Measurements from ENCODE around the gene CDK3. TPM values are rescaled to one million over a fixed set of nuclear protein-coding genes. Genes with fewer than 3 reads are reported as not detected.
"Not testable (repeated sequence)": the region's sequence is repeated elsewhere in the genome, so short reads cannot be mapped to it uniquely, and the experiment has no call there.

CDK3 gene
- total RNA-seq, 1 donor from 2014 or later = 34.7 TPM

- Mint-ChIP-seq H3K9me3 (peaks cover 3% of the 10 kb centered on the region), H3K27ac (no peak overlapping the region), H3K36me3 (peaks cover 17% of the 10 kb centered on the region)
These were observed 34.0 kb downstream of the CDK3 start for GRCh38 chr17:76034428-76035350.

GRCh38 chr17:76036497-76037261 lies 36.0 kb downstream of the CDK3 start:
- Mint-ChIP-seq H3K4me3 (no peak overlapping the region), H3K4me1 (peaks cover 3% of the 10 kb centered on the region), H3K36me3 (peaks cover 31% of the 10 kb centered on the region), H3K27ac (no peak overlapping the region), H3K27me3 (ENCODE audit: low read depth) (no peaks in the 10 kb centered on the region), H3K9me3 (peaks cover 3% of the 10 kb centered on the region)
- DNase-seq (ENCODE audit: low spot score in 2 of 2, unreplicated experiment in 2 of 2) = no peak
- no peak for TF ChIP-seq CTCF (IDR thresholded peaks at IDR 0.05; ENCODE audit: unreplicated experiment)

More at GRCh38 chr17:76034428-76035350, 34.0 kb downstream of the CDK3 start:
- DNase-seq (ENCODE audit: low spot score in 2 of 2, unreplicated experiment in 2 of 2) = no peak
- no peak for TF ChIP-seq CTCF (IDR thresholded peaks at IDR 0.05; ENCODE audit: unreplicated experiment)
- peaks cover 5% of the 10 kb centered on the region for H3K4me1 Mint-ChIP-seq
- H3K4me3 Mint-ChIP-seq = no peak overlapping the region
- no peaks in the 10 kb centered on the region for H3K27me3 Mint-ChIP-seq (ENCODE audit: low read depth)

- H3K9me3 Mint-ChIP-seq = no peaks in the 10 kb centered on the region
- no peak overlapping the region for H3K27ac Mint-ChIP-seq
- H3K27me3 Mint-ChIP-seq (ENCODE audit: low read depth) = no peaks in the 10 kb centered on the region
- H3K4me3 Mint-ChIP-seq = no peak overlapping the region
- TF ChIP-seq CTCF (IDR thresholded peaks at IDR 0.05; ENCODE audit: unreplicated experiment) = no peak
- H3K4me1 Mint-ChIP-seq = peaks cover 3% of the 10 kb centered on the region
- peaks cover 35% of the 10 kb centered on the region for H3K36me3 Mint-ChIP-seq
- no peak for DNase-seq (ENCODE audit: low spot score in 2 of 2, unreplicated experiment in 2 of 2)
These were observed 37.4 kb downstream of the CDK3 start for GRCh38 chr17:76038050-76038449.

DNA sequence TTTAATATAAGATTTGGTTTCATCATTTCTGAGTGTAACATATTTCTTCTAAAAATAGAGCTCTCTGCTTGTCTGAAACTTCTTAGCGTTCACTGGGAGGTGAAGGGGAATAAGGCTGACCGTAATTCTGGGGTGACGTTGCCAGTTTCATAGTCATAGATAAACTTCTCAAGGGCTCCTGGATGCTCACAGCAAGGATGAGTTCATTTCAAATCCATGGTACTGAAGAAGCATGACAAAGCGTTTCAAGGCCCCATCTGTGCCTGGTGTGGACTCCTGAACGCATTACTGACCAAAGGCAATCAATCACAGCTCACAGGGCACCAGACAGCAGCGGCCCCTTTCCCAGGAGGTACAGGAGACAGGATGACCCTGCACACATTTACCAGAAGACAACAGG lies 38.5 kb downstream of the CDK3 start:
- Mint-ChIP-seq H3K27ac (no peak overlapping the region), H3K27me3 (ENCODE audit: low read depth) (no peaks in the 10 kb centered on the region), H3K4me1 (peaks cover 3% of the 10 kb centered on the region), H3K4me3 (no peak overlapping the region), H3K36me3 (peaks cover 45% of the 10 kb centered on the region), H3K9me3 (no peaks in the 10 kb centered on the region)
- DNase-seq (ENCODE audit: low spot score in 2 of 2, unreplicated experiment in 2 of 2) = no peak
- TF ChIP-seq CTCF (IDR thresholded peaks at IDR 0.05; ENCODE audit: unreplicated experiment) = no peak

GRCh38 chr17:76040376-76040775 lies 39.7 kb downstream of the CDK3 start:
- peaks cover 55% of the 10 kb centered on the region for H3K36me3 Mint-ChIP-seq
- DNase-seq (ENCODE audit: low spot score in 2 of 2, unreplicated experiment in 2 of 2) = no peak
- no peak overlapping the region for H3K27ac Mint-ChIP-seq
- no peaks in the 10 kb centered on the region for H3K27me3 Mint-ChIP-seq (ENCODE audit: low read depth)
- no peak overlapping the region for H3K4me3 Mint-ChIP-seq
- no peak for TF ChIP-seq CTCF (IDR thresholded peaks at IDR 0.05; ENCODE audit: unreplicated experiment)
- H3K9me3 Mint-ChIP-seq = no peaks in the 10 kb centered on the region
- H3K4me1 Mint-ChIP-seq = peaks cover 3% of the 10 kb centered on the region

GRCh38 chr17:76042868-76043267 lies 42.2 kb downstream of the CDK3 start:
- H3K27ac Mint-ChIP-seq; H3K27me3 Mint-ChIP-seq (ENCODE audit: low read depth); DNase-seq (ENCODE audit: low spot score in 2 of 2, unreplicated experiment in 2 of 2); H3K4me1 Mint-ChIP-seq; H3K9me3 Mint-ChIP-seq; H3K4me3 Mint-ChIP-seq: not testable (repeated sequence)
- peaks cover 66% of the 10 kb centered on the region for H3K36me3 Mint-ChIP-seq

- H3K27me3 Mint-ChIP-seq (ENCODE audit: low read depth); H3K4me3 Mint-ChIP-seq; DNase-seq (ENCODE audit: low spot score in 2 of 2, unreplicated experiment in 2 of 2); H3K4me1 Mint-ChIP-seq; H3K9me3 Mint-ChIP-seq; H3K27ac Mint-ChIP-seq: not testable (repeated sequence)
- H3K36me3 Mint-ChIP-seq = peaks cover 63% of the 10 kb centered on the region
These were observed 43.9 kb downstream of the CDK3 start for GRCh38 chr17:76044475-76045007.
